Islet precursor cell (in vitro differentiated cells): ENCODE data around the gene SMLR1.

Experiments used
- DNase-seq: peaks from one replicate; pipeline ENCODE4 v3.0.0-alpha.2; 2018

SMLR1 gene

GRCh38 chr6:130825772-130826441 is 1.3 kb upstream of the SMLR1 start:
- no peak for DNase-seq

GRCh38 chr6:130826442-130827246 is 562 bp upstream of the SMLR1 start:
- DNase-seq: no peak

- no peak for DNase-seq
Observed at GRCh38 chr6:130829333-130829910, 2.2 kb downstream of the SMLR1 start.

GRCh38 chr6:130831607-130832006 is 4.4 kb downstream of the SMLR1 start:
- no peak for DNase-seq

GRCh38 chr6:130833569-130833968 is 6.4 kb downstream of the SMLR1 start:
- no peak for DNase-seq

- DNase-seq: no peak
Observed at GRCh38 chr6:130834482-130835251, 7.5 kb downstream of the SMLR1 start.

- DNase-seq: no peak
Observed at GRCh38 chr6:130836055-130836640, 8.9 kb downstream of the SMLR1 start.

- no peak for DNase-seq
Observed at GRCh38 chr6:130837067-130837466, 9.9 kb downstream of the SMLR1 start.

- no peak for DNase-seq
Observed at GRCh38 chr6:130838250-130838860, 11.1 kb downstream of the SMLR1 start.

- DNase-seq: no peak
Observed at GRCh38 chr6:130838951-130839350, 11.7 kb downstream of the SMLR1 start.

GRCh38 chr6:130839379-130839778 is 12.2 kb downstream of the SMLR1 start:
- DNase-seq: no peak

- DNase-seq: no peak
Observed at GRCh38 chr6:130840050-130840449, 12.8 kb downstream of the SMLR1 start.

GRCh38 chr6:130841128-130841728 is 14.0 kb downstream of the SMLR1 start:
- DNase-seq: no peak

- DNase-seq: no peak
Observed at GRCh38 chr6:130843575-130844320, 16.5 kb downstream of the SMLR1 start.

GRCh38 chr6:130846501-130846900 is 19.3 kb downstream of the SMLR1 start:
- no peak for DNase-seq

- no peak for DNase-seq
Observed at GRCh38 chr6:130847001-130847910, 20.1 kb downstream of the SMLR1 start.

GRCh38 chr6:130848945-130849344 is 21.7 kb downstream of the SMLR1 start:
- DNase-seq: no peak

GRCh38 chr6:130849594-130849993 is 22.4 kb downstream of the SMLR1 start:
- DNase-seq: no peak

GRCh38 chr6:130851026-130851425 is 23.8 kb downstream of the SMLR1 start:
- no peak for DNase-seq
